HG03095 (cell line): Measurements from ENCODE around the gene DOCK3.
"Not testable (repeated sequence)": the region's sequence is repeated elsewhere in the genome, so short reads cannot be mapped to it uniquely, and the experiment has no call there.

Source experiments
- ATAC-seq: cut with Tn5 transposase; IDR thresholded peaks from one replicate; pipeline ENCODE4 v1.9.1; 2021; ENCODE audit warnings: moderate library complexity; ENCODE audit not compliant: unreplicated experiment

DOCK3 gene

GRCh38 chr3:51280176-51280575 lies 605.4 kb downstream of the DOCK3 start:
- ATAC-seq = no peak

GRCh38 chr3:51282931-51283330 lies 608.2 kb downstream of the DOCK3 start:
- ATAC-seq = no peak

GRCh38 chr3:51283421-51283820 lies 608.7 kb downstream of the DOCK3 start:
- no peak for ATAC-seq

DNA sequence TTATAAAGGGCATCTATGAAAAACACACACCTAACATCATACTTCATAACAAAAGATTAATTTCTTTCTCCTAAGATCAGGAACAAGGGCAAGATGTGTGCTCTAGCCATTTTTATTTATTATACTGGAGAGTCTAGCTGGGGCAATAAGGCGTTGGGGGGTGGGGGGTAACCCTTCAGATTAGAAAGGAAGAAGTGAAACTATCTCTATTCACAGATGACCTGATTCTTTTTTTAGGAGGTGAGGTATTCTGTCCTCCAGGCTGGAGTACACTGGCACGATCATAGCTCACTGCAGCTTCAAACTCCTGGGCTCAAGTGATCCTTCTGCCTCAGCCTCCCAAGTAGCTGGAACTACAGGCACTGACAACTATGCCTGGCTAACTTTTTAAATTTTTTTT lies 620.9 kb downstream of the DOCK3 start:
- ATAC-seq = no peak

- no peak for ATAC-seq
These were observed 622.6 kb downstream of the DOCK3 start for GRCh38 chr3:51297333-51297732.

- no peak for ATAC-seq
These were observed 629.5 kb downstream of the DOCK3 start for GRCh38 chr3:51304230-51304629.

- no peak for ATAC-seq
These were observed 631.4 kb downstream of the DOCK3 start for GRCh38 chr3:51306093-51306492.

DNA sequence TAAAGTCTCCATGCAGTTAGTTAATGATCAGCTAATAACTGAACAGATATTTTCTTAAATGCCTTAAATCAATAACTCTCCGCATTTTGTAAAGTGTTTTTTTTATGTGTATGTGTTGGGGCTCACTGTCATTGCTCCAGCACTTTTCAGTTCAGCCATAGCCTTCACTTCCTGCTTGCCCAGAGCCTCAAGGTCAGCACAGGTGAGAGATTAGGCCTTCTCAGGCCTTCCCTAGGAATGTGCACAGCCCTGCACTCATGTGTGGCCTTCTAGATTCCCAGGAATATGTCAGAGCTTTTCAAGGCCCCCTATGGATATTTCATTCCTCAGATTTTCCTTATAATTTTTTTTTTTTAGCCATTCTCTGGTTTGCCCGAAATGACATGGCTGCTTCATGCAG lies 632.7 kb downstream of the DOCK3 start:
- no peak for ATAC-seq

GRCh38 chr3:51307945-51308607 lies 633.3 kb downstream of the DOCK3 start:
- not testable (repeated sequence) for ATAC-seq

DNA sequence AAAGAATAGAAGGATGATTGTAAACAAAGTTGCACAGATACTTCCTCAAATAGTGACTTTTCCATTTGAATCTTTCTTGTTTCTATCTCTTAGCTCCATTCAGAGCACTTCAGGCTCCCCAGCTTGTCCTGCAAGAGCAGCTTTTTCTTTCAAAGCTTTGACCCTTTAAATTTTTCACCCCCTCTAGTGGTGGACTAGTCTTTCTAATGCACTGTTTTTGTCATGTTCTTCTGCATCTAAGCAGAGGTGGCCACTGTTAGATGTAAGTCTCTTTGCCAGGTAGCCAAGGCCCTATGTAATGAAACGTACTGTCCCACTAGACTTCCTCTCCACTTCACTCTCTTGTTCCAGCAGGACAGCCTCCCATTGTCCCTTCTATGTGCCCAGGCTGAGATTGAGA lies 636.3 kb downstream of the DOCK3 start:
- no peak for ATAC-seq

DNA sequence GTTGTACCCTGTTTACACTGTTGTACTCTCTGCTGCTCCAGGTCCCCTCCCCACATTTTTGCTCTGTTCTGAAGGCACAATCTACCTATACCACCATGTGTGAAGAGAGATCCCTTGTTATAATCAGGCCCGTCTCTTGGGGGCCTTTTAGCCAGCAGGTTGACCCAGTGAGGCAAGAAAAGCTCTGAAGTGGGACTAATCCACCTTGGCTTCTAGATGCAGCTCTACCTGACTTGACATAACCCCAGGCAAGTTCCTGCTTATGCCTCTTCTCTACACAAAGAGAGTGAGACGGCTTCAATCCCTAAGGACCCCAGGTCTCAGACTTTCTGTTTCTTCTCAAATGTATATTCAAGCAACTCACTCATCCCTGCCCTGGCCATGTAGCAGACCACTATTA lies 653.5 kb downstream of the DOCK3 start:
- no peak for ATAC-seq

GRCh38 chr3:51330046-51330445 lies 655.3 kb downstream of the DOCK3 start:
- no peak for ATAC-seq

- ATAC-seq = no peak
These were observed 657.4 kb downstream of the DOCK3 start for GRCh38 chr3:51332156-51332555.

DNA sequence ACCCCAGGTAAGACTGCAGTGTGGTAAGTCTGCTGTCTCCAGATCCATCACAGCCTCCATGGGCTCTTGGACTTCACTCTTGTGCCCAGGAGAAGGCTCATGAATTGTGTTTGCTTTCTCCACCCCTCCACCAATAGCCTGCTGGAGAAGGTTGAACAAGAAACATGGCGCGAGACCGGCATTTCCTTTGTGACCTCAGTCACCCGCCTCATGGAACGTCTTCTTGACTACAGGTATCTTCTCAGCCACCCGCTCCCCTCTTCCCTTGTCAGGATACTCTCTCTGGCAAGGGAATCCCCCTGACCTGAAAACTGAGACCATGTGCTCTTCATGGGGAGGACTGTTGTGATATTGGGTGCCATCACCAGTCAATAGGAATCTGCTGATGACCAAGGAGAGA lies 658.3 kb downstream of the DOCK3 start:
- no peak for ATAC-seq

GRCh38 chr3:51336261-51336660 lies 661.5 kb downstream of the DOCK3 start:
- ATAC-seq = no peak

DNA sequence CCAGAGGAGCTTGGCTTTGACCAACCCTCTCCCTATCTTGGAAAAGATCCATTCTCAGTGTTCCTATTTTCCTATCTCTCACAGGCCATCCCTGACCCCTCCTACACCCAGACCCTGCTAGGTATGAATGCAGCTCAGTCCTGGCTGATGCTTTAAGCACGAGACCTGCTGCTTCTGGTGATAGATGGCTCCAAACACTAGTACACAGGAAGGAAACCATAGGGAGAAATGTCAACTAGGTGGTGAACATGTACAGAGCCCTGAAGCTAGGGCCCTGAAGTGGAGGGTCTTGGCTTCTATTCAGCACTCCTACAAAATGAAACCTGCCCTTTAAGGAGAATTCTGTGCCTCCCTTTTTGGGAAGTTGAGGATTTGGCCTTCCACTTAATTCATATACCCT lies 662.9 kb downstream of the DOCK3 start:
- no peak for ATAC-seq

DNA sequence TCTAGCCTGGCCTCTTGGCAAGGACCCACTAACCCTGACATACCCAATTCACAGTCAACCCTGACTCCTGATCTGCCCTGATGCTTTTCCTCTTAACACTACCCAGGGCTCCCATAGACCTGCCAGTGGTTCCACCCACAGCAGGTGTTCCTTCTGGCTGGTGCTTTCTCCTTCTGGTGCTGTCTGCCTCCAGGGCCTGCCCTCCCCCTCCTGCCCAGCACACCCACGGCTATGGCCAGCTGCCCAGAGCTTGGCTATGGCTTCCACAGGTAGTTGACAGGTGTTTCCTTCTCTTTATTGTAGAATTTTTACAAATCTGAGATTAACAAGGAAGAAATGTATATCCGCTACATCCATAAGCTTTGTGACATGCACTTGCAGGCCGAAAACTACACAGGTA lies 663.9 kb downstream of the DOCK3 start:
- no peak for ATAC-seq

GRCh38 chr3:51340013-51340829 lies 665.5 kb downstream of the DOCK3 start:
- no peak for ATAC-seq

DNA sequence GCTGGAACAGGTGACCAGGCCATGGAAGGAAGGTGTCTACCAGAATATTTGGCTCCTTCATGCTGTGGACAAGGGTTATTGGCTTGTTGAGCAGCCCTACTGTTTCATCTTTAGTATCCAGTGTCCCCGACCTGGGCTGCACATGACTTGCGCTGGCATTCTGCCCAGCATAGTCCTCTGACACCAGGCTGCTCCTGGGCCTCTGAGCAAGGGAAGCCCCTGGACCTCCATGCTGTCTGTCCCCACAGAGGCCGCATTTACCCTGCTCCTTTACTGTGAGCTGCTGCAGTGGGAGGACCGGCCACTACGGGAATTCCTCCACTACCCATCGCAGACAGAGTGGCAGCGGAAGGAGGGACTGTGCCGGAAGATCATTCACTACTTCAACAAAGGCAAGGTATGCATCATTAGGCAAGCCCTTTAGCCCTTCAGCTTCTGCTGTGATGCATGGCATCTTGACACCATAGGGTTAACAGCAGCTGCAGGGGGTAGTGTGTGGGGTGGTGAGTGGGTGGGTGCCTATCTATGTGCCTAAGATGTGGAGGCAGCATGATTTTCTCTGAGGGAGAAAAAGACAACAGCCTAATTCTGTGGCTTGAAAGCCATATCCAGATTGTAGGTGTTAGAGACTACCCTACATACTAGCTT lies 666.4 kb downstream of the DOCK3 start:
- no peak for ATAC-seq

DNA sequence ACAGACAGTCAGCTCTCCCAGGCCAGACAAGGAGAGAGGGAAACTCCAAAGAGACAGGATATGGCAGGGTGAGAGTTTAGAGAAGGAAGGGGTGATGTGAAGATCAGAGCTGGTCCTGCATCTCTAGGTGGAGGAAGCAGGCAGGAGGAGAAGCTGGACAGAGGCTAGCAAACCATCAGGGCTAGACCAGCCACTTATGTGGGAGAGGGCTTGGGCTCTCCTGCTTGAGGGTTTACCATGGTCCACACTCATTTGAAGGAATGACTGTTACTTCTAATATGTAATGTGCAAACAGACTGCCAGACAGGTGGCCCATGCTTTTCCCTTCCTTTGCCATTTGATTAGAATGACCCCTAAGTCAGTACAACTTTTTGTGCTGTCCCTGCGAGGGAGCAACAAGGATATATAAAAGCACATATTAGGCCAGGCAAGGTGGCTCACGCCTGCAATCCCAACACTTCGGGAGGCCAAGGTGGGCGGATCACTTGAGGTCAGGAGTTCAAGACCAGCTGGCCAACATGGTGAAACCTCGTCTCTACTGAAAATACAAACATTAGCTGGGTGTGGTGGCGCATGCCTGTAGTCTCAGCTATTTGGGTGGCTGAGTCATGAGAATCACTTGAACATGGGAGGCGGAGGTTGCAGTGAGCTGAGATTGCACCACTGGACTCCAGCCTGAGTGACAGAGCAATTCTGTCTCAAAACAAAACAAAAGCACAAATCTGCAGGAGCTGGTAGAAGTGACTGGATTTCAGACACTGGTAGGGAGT lies 669.4 kb downstream of the DOCK3 start:
- no peak for ATAC-seq

DNA sequence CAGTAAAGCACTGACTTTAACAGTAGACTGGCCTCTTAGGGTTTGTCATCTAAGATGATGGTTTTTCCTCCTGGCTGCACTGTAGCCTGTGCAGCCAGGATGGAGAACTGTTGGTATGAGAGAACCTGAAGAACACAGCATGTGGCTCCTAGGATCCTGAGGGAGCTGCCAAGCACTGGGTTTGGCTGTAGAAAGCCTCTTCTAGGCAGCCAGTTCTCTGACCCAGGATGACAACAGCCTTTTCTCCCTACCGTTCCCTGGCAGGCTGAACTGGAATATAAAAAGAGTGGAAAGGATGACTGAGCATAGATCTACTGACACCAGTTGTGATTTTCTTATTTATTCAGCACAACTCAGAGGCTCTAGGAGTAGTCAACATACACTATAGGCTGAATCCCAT lies 676.0 kb downstream of the DOCK3 start:
- no peak for ATAC-seq
